Epithelial cell of proximal tubule (primary cell): ENCODE data around the gene TENM4. TPM values are rescaled to one million over a fixed set of nuclear protein-coding genes. Genes with fewer than 3 reads are reported as not detected.
A peak's percentile ranks its signal among the peaks of the same experiment; 100 is the strongest.

Experiments used
- DNase-seq: peaks from one replicate; pipeline ENCODE4 v3.0.0-alpha.2; 2011; ENCODE audit warnings: low read depth
- H3K4me3 ChIP-seq: 2 replicates; pipeline ENCODE4 v1.5.1; 2011; ENCODE audit warnings: low read depth, mild to moderate bottlenecking, low read length
- CTCF ChIP-seq: conservative IDR thresholded peaks from 2 replicates; pipeline ENCODE4 v1.5.1; 2012; ENCODE audit warnings: low read depth, mild to moderate bottlenecking, low read length
- total RNA-seq: library from RNA; depleted of rRNA; stranded (reverse); fragments of >200 nt; gene quantifications from 2 replicates; pipeline ENCODE4 v1.2.3, GENCODE V29; 2015

The TENM4 gene
- total RNA-seq, 1 donor from 2014 or later, result 22.2 TPM

- no peak overlapping the region for H3K4me3 ChIP-seq
- no peak for TF ChIP-seq CTCF
- DNase-seq, result no peak
Observed at GRCh38 chr11:78740199-78741071, 700.4 kb downstream of the TENM4 start.

- no peak overlapping the region for H3K4me3 ChIP-seq
- no peak for DNase-seq
- TF ChIP-seq CTCF, result no peak
Observed at GRCh38 chr11:78737891-78738290, 702.9 kb downstream of the TENM4 start.

- no peak for TF ChIP-seq CTCF
- DNase-seq, result no peak
- H3K4me3 ChIP-seq, result no peak overlapping the region
Observed at GRCh38 chr11:78737301-78737700, 703.5 kb downstream of the TENM4 start.

- no peak for DNase-seq
Observed at GRCh38 chr11:78735711-78736110, 705.1 kb downstream of the TENM4 start.

GRCh38 chr11:78733031-78733430 lies 707.8 kb downstream of the TENM4 start:
- no peak for TF ChIP-seq CTCF
- no peak for DNase-seq
- H3K4me3 ChIP-seq, result no peak overlapping the region

More at GRCh38 chr11:78735711-78736110, 705.1 kb downstream of the TENM4 start:
- H3K4me3 ChIP-seq, result no peak overlapping the region
- TF ChIP-seq CTCF, result no peak

- TF ChIP-seq CTCF, result no peak
- DNase-seq, result no peak
- H3K4me3 ChIP-seq, result no peak overlapping the region
Observed at GRCh38 chr11:78732246-78732645, 708.6 kb downstream of the TENM4 start.

GRCh38 chr11:78731027-78731426 lies 709.8 kb downstream of the TENM4 start:
- peak; percentile 23 for DNase-seq
- TF ChIP-seq CTCF, result no peak
- no peak overlapping the region for H3K4me3 ChIP-seq
